UCSD-AML1 (cell line): ENCODE results near the gene TBX4.
"Not testable (repeated sequence)": the region's sequence is repeated elsewhere in the genome, so short reads cannot be mapped to it uniquely, and the experiment has no call there.

Experiments used
- DNase-seq: peaks from one replicate; lab custom pipeline; 2025; ENCODE audit not compliant: unreplicated experiment; lab: John Stamatoyannopoulos, UW

TBX4 gene

GRCh38 chr17:61427567-61427966 lies 24.7 kb upstream of the TBX4 start:
- DNase-seq: no peak

- DNase-seq: no peak
Measured at GRCh38 chr17:61429274-61429673, 22.9 kb upstream of the TBX4 start.

- not testable (repeated sequence) for DNase-seq
Measured at GRCh38 chr17:61429831-61430230, 22.4 kb upstream of the TBX4 start.

- DNase-seq: no peak
Measured at GRCh38 chr17:61431594-61432311, 20.5 kb upstream of the TBX4 start.

GRCh38 chr17:61436273-61436672 lies 15.9 kb upstream of the TBX4 start:
- DNase-seq: no peak

- no peak for DNase-seq
Measured at GRCh38 chr17:61436995-61437704, 15.1 kb upstream of the TBX4 start.

GRCh38 chr17:61440697-61441096 lies 11.5 kb upstream of the TBX4 start:
- DNase-seq: no peak

- DNase-seq: not testable (repeated sequence)
Measured at GRCh38 chr17:61441507-61441906, 10.7 kb upstream of the TBX4 start.

- DNase-seq: no peak
Measured at GRCh38 chr17:61442136-61442775, 10.0 kb upstream of the TBX4 start.

GRCh38 chr17:61442878-61443474 lies 9.2 kb upstream of the TBX4 start:
- DNase-seq: no peak

GRCh38 chr17:61443475-61443882 lies 8.7 kb upstream of the TBX4 start:
- no peak for DNase-seq

- no peak for DNase-seq
Measured at GRCh38 chr17:61444075-61444474, 8.1 kb upstream of the TBX4 start.

- no peak for DNase-seq
Measured at GRCh38 chr17:61444831-61445230, 7.4 kb upstream of the TBX4 start.

GRCh38 chr17:61447358-61447757 lies 4.9 kb upstream of the TBX4 start:
- DNase-seq: no peak

- DNase-seq: no peak
Measured at GRCh38 chr17:61448042-61448441, 4.2 kb upstream of the TBX4 start.

GRCh38 chr17:61449140-61449539 lies 3.1 kb upstream of the TBX4 start:
- DNase-seq: not testable (repeated sequence)

- DNase-seq: no peak
Measured at GRCh38 chr17:61449707-61450640, 2.2 kb upstream of the TBX4 start.

GRCh38 chr17:61450641-61451537 lies 1.3 kb upstream of the TBX4 start:
- no peak for DNase-seq

- DNase-seq: no peak
Measured at GRCh38 chr17:61451538-61452300, 503 bp upstream of the TBX4 start.
